ENCODE measurements around the gene TIMM44.

Gene TIMM44

GRCh38 chr19:7881910-7882309 lies 61.6 kb downstream of the TIMM44 start:
- DNase-seq (ENCODE audit: extremely low read depth in 1 of 2, low read depth in 1 of 2), result no peak

GRCh38 chr19:7879836-7880235 lies 63.6 kb downstream of the TIMM44 start:
- DNase-seq (ENCODE audit: extremely low read depth in 1 of 2, low read depth in 1 of 2), result no peak

- DNase-seq (ENCODE audit: extremely low read depth in 1 of 2, low read depth in 1 of 2), result no peak
These were observed 64.2 kb downstream of the TIMM44 start for GRCh38 chr19:7879111-7879807.

- DNase-seq (ENCODE audit: extremely low read depth in 1 of 2, low read depth in 1 of 2), result no peak
These were observed 66.1 kb downstream of the TIMM44 start for GRCh38 chr19:7877249-7877836.

Data from activated CD8-positive, alpha-beta memory T cell treated with anti-CD3 and anti-CD28 coated beads for 1 hour (primary cell).